Cardiac muscle cell (in vitro differentiated cells and primary cell): Measurements from ENCODE around the gene SLK. TPM values are rescaled to one million over a fixed set of nuclear protein-coding genes. Genes with fewer than 3 reads are reported as not detected.

Experiments
- DNase-seq, 2 donors: peaks; one replicate each; pipeline versions ENCODE4 v3.0.0 to v3.0.0-alpha.2; 2010 to 2017; ENCODE audit warnings: low read depth in 1 of 2, low spot score in 1 of 2
- H3K27ac ChIP-seq: fragments of 200-600 bp; sonication (generic); 2 replicates; pipeline ENCODE4 v1.5.1; 2016
- H3K27me3 ChIP-seq: fragments of 200-600 bp; sonication (generic); 2 replicates; pipeline ENCODE4 v1.6.0; 2016; ENCODE audit warnings: control low read depth
- H3K36me3 ChIP-seq: fragments of 200-600 bp; sonication (generic); 2 replicates; pipeline ENCODE4 v1.5.1; 2016; ENCODE audit warnings: control low read depth
- H3K4me1 ChIP-seq: fragments of 200-600 bp; sonication (generic); 2 replicates; pipeline ENCODE4 v1.8.1; 2017; ENCODE audit warnings: low read depth, mild to moderate bottlenecking, mixed run types
- H3K4me3 ChIP-seq: fragments of 200-600 bp; sonication (generic); 2 replicates; pipeline ENCODE4 v1.5.1; 2016; ENCODE audit warnings: mild to moderate bottlenecking
- H3K9me3 ChIP-seq: fragments of 200-600 bp; sonication (generic); 2 replicates; pipeline ENCODE4 v1.5.1; 2017; ENCODE audit warnings: low read depth, mild to moderate bottlenecking, control low read depth
- CTCF ChIP-seq: IDR thresholded peaks from 2 replicates; pipeline ENCODE4 v1.5.1; 2012; ENCODE audit warnings: low read depth, mild to moderate bottlenecking, low read length
- polyA plus RNA-seq: library from polyadenylated mRNA; unstranded; fragments of >200 nt; fragmentation: Nextera tagmentation; extraction: Ambion mirVana; gene quantifications from 2 replicates; pipeline ENCODE4 v1.2.1, GENCODE V29; 2016
- total RNA-seq: library from RNA; depleted of rRNA; stranded (reverse); fragments of >200 nt; gene quantifications from 2 replicates; pipeline ENCODE4 v1.2.3, GENCODE V29; 2016

The SLK gene
- total and polyA plus RNA-seq, 2 experiments from 2014 or later = 24.1 to 43.8 TPM

- no peak overlapping the region for H3K27ac ChIP-seq
- no peak for DNase-seq
- no peaks in the 10 kb centered on the region for H3K9me3 ChIP-seq
- TF ChIP-seq CTCF = no peak
- no peaks in the 10 kb centered on the region for H3K36me3 ChIP-seq
- H3K27me3 ChIP-seq = no peaks in the 10 kb centered on the region
- no peaks in the 10 kb centered on the region for H3K4me1 ChIP-seq
- H3K4me3 ChIP-seq = no peak overlapping the region
These were observed 33.3 kb upstream of the SLK start for GRCh38 chr10:103933557-103934121.

GRCh38 chr10:103934308-103934707 is 32.6 kb upstream of the SLK start:
- H3K9me3 ChIP-seq = no peaks in the 10 kb centered on the region
- TF ChIP-seq CTCF = no peak

GRCh38 chr10:103936022-103936421 is 30.9 kb upstream of the SLK start:
- TF ChIP-seq CTCF = no peak
- H3K27ac ChIP-seq = no peak overlapping the region
- no peak overlapping the region for H3K4me3 ChIP-seq
- H3K27me3 ChIP-seq = no peaks in the 10 kb centered on the region
- H3K9me3 ChIP-seq = no peaks in the 10 kb centered on the region
- no peaks in the 10 kb centered on the region for H3K36me3 ChIP-seq
- H3K4me1 ChIP-seq = no peaks in the 10 kb centered on the region
- no peak for DNase-seq

More at GRCh38 chr10:103934308-103934707, 32.6 kb upstream of the SLK start:
- H3K4me3 ChIP-seq = no peak overlapping the region
- no peaks in the 10 kb centered on the region for H3K4me1 ChIP-seq
- DNase-seq = no peak
- no peak overlapping the region for H3K27ac ChIP-seq
- no peaks in the 10 kb centered on the region for H3K27me3 ChIP-seq
- no peaks in the 10 kb centered on the region for H3K36me3 ChIP-seq

GRCh38 chr10:103939522-103939921 is 27.4 kb upstream of the SLK start:
- Histone ChIP-seq H3K4me3 (no peak overlapping the region), H3K9me3 (no peaks in the 10 kb centered on the region), H3K36me3 (no peaks in the 10 kb centered on the region), H3K27ac (no peak overlapping the region), H3K27me3 (no peaks in the 10 kb centered on the region), H3K4me1 (no peaks in the 10 kb centered on the region)
- TF ChIP-seq CTCF = no peak
- DNase-seq = no peak

GRCh38 chr10:103941801-103942200 is 25.1 kb upstream of the SLK start:
- no peaks in the 10 kb centered on the region for H3K9me3 ChIP-seq
- no peaks in the 10 kb centered on the region for H3K36me3 ChIP-seq
- no peak overlapping the region for H3K27ac ChIP-seq
- DNase-seq = no peak
- H3K27me3 ChIP-seq = no peaks in the 10 kb centered on the region
- H3K4me3 ChIP-seq = no peak overlapping the region
- no peaks in the 10 kb centered on the region for H3K4me1 ChIP-seq
- no peak for TF ChIP-seq CTCF
